Islet of Langerhans (tissue), 1 donor: Measurements from ENCODE around the gene LBHD2.
"Not testable (repeated sequence)": the region's sequence is repeated elsewhere in the genome, so short reads cannot be mapped to it uniquely, and the experiment has no call there.

Experiments
- FAIRE-seq: peaks from one replicate; lab custom pipeline; 2011; peaks lifted over from hg19 to GRCh38; lab: Jason Lieb, UNC

The LBHD2 gene

DNA sequence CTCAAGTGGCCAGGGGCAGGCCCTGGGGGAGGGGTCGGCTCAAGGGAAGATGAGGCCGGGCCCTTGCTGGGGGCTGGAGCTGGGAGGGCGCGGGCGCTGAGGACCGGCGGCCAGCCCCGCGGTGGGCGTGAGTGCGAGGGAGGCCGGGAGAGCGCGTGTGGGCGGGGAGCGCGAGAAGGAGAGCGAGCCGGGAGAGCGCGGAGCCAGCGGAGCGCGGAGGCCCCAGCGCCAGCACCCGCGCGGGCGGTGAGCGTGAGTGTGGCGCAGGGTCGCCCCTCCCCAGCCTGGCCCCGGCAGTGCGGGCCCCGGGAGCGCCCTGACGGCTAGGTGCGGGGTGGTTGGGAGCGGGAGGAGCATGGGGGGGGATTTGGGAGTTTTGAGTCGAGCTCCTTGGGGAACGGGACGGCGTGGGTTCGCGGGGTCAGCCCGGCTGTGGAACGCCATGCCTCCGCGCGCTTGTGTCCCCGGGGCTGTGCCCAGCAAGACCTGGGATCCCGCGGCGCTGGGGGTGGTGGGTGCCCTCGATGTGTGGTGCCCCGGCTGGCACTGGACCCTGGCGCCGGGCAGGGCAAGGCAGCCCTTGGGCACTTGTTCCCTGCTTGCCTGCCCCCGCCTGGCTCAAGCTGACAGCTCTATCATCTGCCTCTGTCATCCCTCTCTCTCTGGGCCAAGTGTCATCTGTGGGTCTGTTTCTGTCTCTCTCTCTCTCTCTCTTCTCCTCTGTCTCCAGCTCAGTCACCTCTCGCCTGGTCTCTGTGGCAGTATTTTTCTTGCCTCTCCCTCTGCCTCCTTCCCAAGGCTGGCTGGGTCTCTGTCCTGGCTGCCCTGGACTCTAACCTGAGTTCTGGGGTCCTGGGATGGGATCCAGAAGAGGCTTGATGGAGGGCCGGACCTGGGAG lies at the start of gene LBHD2:
LBHD2 (plus strand) TSS at position 190 of the 899 bp plus-strand sequence. CDS start 1,803 bp downstream, outside the sequence.
- FAIRE-seq = no peak

DNA sequence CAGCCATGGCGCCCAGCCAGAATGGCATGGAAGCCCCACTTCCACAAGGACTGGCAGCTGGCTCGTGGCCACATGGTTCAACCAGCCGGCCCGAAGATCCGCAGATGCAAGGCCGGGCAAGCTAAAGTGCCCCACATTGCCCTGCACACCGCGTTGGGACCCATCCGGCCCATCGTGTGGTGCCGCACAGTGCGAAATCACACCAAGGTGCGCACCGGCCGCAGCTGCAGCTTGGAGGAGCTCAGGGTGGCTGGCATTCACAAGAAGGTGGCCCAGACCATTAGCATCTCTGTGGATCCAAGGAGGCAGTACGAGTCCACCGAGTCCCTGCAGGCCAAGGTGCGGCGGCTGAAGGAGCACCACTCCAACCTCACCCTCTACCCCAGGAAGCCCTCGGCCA lies 42.5 kb upstream of the LBHD2 start:
- FAIRE-seq = no peak

DNA sequence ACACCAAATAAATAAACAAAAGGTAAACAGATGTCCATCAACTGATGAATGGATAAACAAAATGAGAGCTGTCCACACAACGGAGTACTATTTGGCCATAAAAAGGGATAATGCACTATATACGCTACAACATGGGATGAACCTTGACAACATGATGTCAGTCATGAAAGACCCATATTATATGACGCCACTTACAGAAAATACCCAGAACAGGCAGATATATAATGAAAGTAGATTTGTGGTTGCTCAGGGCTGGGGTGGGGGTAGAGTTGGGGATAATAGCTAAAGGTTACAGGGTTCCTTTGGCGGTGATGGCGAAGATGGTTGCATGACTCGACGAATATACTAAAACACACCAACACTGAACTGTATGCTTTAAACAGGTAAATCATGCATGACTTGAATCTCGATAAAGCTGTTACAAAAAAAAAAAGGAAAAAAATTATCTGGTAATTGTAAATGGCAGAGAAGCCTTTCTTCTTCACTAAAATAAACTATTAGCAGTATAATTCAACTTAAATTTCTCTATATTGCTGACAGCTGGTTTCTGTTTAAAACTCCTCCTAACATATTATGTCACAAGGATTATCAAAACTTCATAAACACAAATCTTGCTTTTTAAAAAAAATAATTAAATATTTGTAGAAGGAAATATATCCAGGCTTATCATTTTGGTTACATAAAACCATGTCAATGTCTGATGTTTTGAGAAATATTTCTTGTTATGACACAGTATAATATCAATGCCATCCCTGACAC lies 40.6 kb upstream of the LBHD2 start:
- FAIRE-seq = peak; percentile 33

DNA sequence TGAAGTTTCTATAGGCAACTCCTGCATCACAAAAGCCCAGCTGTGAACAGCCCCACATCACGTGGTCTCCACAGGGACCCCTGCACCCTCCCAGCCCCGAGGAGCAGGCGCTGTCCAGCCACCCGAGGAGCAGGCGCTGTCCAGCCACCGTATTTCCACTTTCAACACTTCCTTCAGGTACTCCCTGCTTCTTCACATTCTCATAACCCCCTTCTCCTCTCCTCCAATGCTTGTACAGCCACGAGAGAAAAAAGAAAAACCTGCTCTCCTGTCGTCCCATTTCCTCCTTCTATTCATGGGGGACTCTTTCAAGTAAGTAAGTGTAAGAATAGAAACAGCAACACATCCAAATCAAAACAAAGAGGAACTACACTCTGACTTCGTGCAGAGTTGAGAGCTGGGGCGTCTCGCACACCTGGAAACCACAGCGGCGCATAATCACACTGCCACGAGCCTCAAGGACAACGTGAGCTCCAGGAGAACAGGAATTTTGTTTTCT lies 38.6 kb upstream of the LBHD2 start:
- FAIRE-seq = no peak

DNA sequence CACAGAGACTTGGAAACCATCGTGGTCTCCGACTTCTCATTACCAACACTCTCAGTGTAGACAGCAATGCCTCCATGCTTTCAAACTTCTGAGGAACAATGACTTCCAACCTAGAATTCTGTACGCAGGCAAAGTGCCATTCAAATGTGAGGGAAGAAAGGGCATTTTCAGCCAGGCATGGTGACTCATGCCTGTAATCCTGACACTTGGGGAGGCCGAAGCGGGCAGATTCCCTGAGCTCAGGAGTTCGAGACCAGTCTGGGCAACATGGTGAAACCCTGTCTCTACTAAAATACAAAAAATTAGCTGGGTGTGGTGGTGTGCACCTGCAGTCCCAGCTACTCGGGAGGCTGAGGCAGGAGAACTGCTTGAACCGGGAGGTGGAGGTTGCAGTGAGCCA lies 36.6 kb upstream of the LBHD2 start:
- FAIRE-seq = not testable (repeated sequence)

DNA sequence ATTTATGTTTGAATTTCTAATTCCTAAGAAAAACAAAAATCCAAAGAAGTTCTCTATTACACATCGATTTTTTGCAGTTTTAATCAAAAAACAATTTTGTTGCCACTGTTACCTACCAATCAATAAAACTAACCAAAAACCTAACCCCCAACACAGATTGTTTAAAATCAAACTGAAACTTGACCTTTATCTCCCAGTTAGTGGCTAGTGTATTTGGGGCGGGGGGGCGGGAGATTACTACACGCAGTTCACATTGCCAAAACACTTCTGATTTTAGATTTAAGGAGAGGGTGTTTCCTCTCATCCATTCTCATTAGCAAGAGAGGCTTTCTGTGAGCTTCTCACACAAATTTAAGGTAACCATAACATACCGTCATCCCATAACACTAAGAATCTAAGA lies 33.1 kb upstream of the LBHD2 start:
- FAIRE-seq = peak; percentile 78

DNA sequence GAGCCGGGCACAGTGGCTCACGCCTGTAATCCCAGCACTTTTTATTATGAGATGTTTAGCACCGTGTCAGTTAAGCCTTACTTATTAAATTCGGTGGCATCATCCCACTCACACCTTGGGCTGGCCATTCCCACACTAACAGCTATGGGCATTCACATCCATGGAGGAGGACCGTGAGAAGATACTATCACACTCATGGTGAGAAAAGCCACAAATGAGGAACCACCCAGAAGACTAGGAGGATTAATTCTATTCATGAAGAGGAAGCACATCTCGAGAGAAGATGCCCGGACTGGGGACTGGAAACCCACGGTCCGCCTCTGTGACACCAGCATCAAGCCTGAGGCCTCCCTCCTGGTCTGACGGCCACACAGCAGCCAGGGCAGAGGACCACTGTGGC lies 31.6 kb upstream of the LBHD2 start:
- no peak for FAIRE-seq

DNA sequence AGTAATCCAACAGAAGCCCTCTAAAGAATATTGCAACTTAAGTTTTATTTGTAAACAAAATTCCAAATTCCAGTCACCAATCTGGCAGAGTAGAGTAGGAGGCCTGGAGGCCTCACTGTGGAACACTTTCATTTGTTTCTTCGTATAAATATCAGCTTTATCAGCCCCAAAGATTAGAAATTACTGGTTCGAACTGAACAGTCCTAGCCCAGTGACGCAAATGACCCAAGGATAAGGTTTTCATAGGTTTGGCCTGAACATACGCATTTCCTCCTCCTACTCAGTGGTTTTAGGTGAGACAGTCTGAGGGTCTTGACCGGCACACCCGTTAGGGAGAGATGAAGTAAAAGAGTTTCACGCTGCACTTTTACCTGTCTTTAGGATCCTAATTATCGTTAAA lies 28.3 kb upstream of the LBHD2 start:
- no peak for FAIRE-seq

DNA sequence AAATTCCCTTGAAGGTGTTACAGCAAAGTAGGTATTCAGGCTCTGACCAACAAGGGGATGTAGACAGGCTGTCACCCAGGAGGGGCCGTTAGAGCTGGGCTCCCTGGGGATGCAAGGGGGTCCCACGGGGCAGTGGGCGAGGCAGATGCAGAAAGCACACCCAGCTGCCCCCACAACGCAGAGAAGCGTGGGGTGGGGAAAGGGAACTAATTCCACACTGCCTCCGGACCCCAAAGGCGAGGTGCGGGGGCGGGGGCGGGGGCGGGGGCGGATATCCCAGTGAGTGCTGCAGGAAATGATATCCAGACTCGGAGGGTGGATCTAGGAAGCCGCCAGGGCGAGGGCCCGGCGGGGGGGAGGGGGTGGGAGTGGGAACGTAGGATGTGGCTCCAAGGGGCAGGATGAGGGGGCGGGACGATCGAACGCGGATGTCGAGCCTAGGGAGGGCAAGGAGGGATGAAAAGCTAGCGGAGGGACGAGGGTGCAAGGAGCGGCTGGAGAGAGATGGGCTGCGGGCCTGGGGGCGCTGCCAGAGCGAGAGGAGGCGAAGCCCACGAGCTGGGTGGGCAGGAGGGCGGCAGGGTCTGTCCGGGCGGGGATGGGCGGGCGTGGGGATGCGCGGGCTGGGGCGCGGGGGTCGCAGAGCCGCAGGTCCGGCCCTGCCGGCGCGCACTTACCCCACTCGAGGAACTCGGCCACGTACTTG lies 27.5 kb upstream of the LBHD2 start:
- no peak for FAIRE-seq

DNA sequence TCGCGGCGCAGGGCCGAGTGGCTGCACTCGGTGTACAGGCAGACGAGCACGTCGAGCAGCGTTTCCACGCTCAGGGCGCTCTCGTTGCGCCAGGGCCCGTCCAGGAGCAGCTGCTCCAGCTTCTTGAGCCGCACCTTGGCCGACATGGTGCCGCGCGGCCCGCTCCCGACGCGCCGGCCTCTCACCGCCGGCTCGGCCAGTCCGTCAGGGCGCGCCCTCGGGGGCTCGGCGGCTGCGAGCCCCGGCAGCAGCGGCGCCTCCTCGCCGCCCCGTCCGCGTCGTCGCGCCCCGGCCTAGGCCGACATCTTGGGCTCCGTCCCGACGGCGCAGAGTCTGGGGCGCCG lies 27.0 kb upstream of the LBHD2 start:
- FAIRE-seq = no peak

DNA sequence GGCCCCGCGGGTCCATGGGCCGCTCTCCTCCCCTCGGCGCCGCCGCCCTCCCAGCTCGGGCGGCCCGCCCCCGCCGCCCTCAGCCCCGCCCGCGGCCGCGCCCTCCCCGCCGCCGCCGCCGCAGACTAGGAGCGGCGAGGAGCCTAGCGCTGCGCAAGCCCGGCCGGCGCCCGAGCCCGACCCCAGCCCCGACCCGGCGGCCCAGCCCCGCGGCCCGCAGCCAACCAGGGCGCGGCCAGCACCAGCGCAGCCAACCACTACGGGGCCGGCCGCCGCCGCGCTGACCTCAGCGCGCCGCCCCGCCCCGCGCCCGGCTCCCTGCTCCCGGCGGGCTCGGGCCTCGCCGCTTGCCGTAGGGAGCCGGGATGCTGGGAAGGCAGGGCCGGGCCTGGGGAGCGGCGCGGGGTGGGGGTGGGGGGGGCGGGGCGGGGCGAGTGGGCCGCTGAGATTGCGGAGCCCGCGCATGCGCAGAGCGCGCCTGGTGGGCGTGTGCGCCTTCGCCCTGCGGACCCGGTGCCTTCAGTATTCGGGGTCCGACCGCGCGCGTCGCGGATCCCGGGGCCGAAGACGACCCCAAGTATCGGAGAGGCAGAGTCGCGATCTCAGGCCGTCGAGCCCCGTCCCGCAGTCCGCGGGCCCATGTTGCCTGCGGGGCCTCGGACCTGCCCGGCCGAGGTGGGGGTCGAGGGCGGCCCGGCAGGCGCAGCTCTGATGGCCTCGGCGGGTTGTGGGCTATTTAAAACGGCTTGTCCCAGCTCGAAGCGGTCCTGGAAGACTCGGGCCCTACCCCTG lies 26.4 kb upstream of the LBHD2 start, which contains the start of gene CDC42BPB:
CDC42BPB (minus strand) TSS at position 178 of the 792 bp plus-strand sequence. CDS start 376 bp downstream, outside the sequence.
- FAIRE-seq = no peak

DNA sequence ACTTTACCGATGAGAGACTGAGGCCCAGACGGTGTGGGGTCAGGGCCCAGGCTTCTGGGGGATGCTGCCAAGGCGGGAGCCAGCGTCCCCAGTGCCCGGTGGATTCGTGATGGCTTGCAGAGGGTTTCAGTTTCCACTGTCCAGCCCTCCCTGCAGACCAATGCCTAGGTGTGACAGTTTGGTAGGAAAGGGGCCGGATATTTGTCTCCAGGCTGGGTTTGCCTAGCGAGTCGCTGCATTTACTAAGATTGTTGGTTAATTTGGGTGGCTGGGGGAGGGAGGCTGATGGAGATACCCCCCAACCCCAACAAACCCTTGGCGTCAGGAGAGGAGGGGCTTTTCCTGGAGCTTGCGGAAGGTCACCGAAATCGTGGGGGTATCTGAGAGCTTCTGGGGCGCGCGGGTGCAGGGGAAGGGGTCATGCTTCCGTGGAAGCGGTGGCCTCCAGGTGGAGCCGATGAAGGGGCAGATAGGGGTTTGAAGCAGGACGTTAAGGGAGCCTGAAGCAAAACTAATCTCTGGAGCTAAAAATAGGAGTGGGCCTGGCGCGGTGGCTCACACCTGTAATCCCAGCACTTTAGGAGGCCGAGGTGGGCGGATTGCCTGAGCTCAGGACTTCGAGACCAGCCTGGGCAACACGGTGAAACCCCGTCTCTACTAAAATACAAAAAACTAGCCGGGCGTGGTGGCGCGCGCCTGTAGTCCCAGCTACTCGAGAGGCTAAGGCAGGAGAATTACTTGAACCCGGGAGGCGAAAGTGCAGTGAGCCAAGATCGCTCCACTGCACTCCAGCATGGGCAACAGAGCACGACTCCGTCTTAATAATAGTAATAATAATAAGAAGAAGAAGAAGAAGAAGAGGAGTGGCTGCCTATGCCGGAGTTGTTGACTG lies 25.6 kb upstream of the LBHD2 start:
- no peak for FAIRE-seq

DNA sequence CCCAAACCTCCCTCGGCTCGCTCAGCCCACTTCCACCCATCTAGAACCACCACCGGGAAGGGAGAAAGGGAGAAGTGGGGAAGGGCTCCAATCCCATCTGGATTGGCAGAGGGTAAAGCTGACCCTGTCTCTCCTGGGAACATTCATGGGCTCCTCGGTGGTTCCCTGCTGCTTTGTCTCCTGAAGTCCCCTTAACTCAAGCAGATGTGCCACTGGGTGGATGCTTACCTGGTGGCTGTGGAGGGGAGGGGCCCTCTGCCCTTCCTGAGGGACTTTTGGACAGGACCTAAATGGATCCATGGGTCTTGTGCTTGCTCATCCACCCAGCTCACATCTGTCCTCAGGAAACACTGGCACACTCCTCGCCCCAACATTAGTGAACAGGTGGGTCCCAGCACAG lies 24.5 kb upstream of the LBHD2 start:
- FAIRE-seq = no peak

DNA sequence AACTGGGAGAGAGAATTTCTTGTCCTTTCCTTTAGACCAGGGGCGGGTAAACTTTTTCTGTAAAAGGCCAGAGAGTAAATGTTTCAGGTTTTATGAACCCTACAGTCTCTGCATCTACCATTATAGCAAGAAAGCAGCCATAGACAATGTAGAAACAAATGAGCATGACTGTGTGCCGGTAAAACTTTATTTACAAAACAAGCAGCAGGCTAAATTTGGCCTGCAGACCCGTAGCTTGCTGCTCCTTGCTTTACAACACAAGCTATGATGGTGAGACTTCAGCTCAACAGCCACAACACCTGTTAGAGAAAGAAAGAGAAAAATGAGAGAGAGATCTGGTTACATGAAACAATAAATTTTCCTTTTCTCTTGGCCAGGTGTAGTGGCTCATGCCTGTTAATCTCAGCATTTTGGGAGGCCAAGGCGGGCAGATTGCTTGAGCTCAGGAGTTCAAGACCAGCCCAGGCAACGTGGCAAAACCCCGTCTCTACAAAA lies 22.5 kb upstream of the LBHD2 start:
- FAIRE-seq = no peak

DNA sequence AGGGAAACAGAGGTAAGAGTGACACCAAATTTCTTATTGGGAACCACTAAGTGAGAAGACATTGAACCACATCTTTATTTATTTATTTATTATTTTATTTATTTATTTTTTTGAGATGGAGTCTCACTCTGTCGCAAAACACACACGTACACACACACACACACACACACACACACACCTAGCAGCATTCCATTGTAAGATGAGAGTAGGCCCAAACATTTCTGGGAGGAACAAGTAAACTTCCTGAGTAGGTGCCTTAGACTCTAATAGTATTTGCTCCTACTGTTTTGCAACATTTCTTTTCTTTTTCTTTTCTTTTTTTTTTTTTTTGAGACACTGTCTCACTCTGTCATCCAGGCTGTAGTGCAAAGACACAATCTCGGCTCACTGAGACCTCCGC lies 19.6 kb upstream of the LBHD2 start:
- FAIRE-seq = no peak

DNA sequence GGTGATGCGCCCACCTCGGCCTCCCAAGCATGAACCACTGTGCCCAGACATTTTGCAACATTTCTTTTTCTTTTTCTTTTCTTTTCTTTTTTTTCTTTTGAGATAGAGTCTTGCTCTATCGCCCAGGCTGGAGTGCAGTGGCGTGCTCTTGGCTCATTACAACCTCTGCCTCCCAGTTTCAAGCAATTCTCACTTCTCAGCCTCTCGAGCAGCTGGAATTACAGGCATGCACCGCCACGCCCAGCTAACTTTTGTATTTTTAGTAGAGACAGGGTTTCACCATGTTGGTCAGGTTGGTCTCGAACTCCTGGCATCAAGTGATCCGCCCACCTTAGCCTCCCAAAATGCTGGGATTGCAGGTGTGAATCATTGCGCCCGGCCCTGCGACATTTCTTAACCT lies 19.0 kb upstream of the LBHD2 start:
- FAIRE-seq = no peak

DNA sequence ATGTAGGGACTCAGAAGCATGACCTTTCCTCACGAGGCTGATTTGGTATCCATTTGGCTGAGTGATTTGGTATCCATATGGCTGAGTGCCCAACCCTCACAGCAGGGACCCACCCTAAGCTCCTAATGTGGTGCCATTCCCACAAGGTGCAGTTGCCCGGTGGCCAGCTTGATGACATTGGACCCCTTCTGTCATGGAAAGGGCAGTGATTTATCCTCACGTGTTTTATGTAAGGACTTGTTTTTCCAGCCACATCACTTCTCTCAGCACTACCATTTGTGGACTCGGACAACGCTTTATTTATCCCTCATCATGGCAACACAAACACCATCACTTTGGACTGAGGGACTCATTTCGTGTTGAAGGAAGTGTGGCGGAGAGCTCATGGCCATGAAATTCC lies 18.1 kb upstream of the LBHD2 start:
- no peak for FAIRE-seq

DNA sequence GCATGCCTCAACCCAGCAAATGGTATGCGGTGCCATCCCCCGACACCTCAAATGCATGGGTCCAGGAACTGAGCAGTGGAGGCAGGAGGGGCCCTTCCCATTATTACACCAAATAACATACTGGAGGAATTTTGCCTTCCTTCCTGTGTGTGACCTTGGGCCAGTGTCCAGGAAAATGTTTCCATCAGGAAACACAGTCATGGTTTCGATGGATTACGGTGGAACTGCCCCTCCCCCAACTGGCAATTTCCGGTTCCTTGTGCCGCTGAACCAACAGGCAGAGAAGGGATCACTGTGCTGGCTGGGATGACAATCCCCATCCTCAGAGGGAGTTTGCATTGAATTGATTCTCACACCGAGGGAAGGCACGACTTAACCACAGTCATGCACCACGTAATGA lies 17.6 kb upstream of the LBHD2 start:
- FAIRE-seq = no peak

DNA sequence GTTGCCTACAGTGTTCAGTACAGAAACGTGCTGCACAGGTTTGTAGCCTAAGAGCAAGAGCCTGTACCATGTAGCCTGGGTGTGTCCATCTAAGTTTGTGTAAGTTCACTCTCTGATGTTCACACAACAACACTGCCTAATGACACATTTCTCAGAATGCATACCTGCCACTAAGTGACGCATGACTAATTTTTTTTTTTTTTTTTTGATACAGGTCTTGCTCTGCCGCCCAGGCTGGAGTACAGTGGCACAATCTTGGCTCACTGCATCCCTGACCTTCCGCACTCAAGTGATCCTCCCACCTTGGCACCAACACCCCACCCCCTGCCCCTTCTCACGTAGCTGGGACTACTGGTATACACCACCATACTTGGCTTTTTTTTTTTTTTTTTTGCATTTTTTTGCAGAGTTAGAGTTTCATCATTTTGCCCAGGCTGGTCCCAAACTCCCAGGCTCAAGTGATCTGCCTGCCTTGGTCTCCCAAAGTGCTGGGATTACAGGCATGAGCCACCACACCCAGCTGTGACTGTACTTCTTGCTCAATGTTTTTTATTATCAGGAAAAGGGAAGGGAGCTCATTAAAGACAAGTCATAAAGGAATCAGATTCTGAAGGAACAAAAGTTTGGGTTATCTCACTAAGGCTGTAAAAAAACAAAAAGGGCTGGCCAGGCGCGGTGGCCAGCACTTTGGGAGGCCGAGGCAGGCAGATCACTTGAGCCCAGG lies 16.6 kb upstream of the LBHD2 start:
- FAIRE-seq = no peak
